ENCODE measurements around the gene KCNH1. TPM values are rescaled to one million over a fixed set of nuclear protein-coding genes. Genes with fewer than 3 reads are reported as not detected.

Gene KCNH1
- total and polyA plus RNA-seq, 2 experiments from 2014 or later = 0.03 to 0.17 TPM

DNA sequence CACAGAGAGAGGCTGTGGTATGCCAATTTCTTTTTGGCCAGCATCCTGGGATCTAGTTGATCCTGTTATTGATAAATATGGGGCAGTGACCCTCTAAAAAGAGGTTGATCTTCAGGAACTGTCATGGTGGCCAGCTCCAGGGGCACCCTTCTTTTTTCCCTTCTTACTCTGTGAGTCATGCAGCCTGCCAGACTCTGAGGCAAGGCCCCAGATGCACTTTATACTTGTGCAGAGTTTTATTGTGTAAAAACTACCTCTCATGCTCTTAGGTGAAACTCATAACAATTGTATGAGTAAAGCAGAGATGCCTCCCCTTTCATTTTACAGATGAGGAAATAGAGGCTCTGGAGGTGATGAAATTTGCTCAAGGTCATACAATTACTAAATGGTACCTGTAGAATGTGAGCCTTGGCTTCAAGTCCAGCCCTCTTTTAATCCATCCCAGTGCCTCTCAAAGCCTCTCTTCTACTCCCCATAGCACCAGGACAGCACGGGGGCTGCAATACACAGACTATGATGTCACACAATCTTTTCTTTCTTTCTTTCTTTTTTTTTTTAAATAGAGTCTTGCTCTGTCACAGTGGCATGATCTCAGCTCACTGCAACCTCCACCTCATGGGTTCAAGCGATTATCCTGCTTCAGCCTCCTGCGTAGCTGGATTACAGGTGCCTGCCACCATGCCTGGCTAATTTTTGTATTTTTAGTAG is 387.8 kb downstream of the KCNH1 start:
- H3K36me3 ChIP-seq (replicated peaks; ENCODE audit: insufficient read depth, low read depth) = no peaks in the 10 kb centered on the region
- no peak overlapping the region for H3K4me3 ChIP-seq
- DNase-seq (ENCODE audit: low spot score) = peak; percentile 7
- WGBS (ENCODE audit: low lambda C conversion rate, missing lambda C conversion rate) = 77% methylated on average over 3 of the region's 3 CpGs
- H4K20me1 ChIP-seq (ENCODE audit: insufficient read depth, poor library complexity, severe bottlenecking) = no peaks in the 10 kb centered on the region
- H3K4me2 ChIP-seq = no peak overlapping the region
- peaks cover 5% of the 10 kb centered on the region for H3K27me3 ChIP-seq
- TF ChIP-seq CTCF (IDR thresholded peaks at IDR 0.05; ENCODE audit: poor library complexity) = no peak
- TF ChIP-seq EZH2phosphoT487 (IDR thresholded peaks at IDR 0.05; ENCODE audit: low read depth, severe bottlenecking, unreplicated experiment) = no peak
- TF ChIP-seq EZH2 (IDR thresholded peaks at IDR 0.05; ENCODE audit: borderline replicate concordance) = no peak
- no peaks in the 10 kb centered on the region for H3K9me2 ChIP-seq (replicated peaks; ENCODE audit: insufficient read depth)
- H3K4me1 ChIP-seq (ENCODE audit: insufficient read depth) = no peaks in the 10 kb centered on the region
- no peak overlapping the region for H3K27ac ChIP-seq
- H3K79me2 ChIP-seq = no peaks in the 10 kb centered on the region
- no peak overlapping the region for H2AFZ ChIP-seq
- H3K9me3 ChIP-seq (ENCODE audit: low read depth) = no peaks in the 10 kb centered on the region

GRCh38 chr1:210743038-210743437 is 390.9 kb downstream of the KCNH1 start:
- Histone ChIP-seq H3K4me2 (no peak overlapping the region), H3K79me2 (no peaks in the 10 kb centered on the region), H3K4me3 (no peak overlapping the region), H3K36me3 (replicated peaks; ENCODE audit: insufficient read depth, low read depth) (no peaks in the 10 kb centered on the region), H3K9me2 (replicated peaks; ENCODE audit: insufficient read depth) (no peaks in the 10 kb centered on the region), H3K27ac (no peak overlapping the region), H3K4me1 (ENCODE audit: insufficient read depth) (no peaks in the 10 kb centered on the region), H3K27me3 (no peaks in the 10 kb centered on the region), H4K20me1 (ENCODE audit: insufficient read depth, poor library complexity, severe bottlenecking) (no peaks in the 10 kb centered on the region), H2AFZ (no peak overlapping the region), H3K9me3 (ENCODE audit: low read depth) (no peaks in the 10 kb centered on the region)
- TF ChIP-seq EZH2 (IDR thresholded peaks at IDR 0.05; ENCODE audit: borderline replicate concordance) (no peak), CTCF (IDR thresholded peaks at IDR 0.05; ENCODE audit: poor library complexity) (no peak), EZH2phosphoT487 (IDR thresholded peaks at IDR 0.05; ENCODE audit: low read depth, severe bottlenecking, unreplicated experiment) (no peak)
- WGBS (ENCODE audit: low lambda C conversion rate, missing lambda C conversion rate) = 72% methylated on average over 3 of the region's 3 CpGs
- DNase-seq (ENCODE audit: low spot score) = no peak

- Histone ChIP-seq H3K9me3 (ENCODE audit: low read depth) (no peaks in the 10 kb centered on the region), H4K20me1 (ENCODE audit: insufficient read depth, poor library complexity, severe bottlenecking) (no peaks in the 10 kb centered on the region), H3K36me3 (replicated peaks; ENCODE audit: insufficient read depth, low read depth) (no peaks in the 10 kb centered on the region), H2AFZ (no peak overlapping the region), H3K27ac (no peak overlapping the region), H3K79me2 (no peaks in the 10 kb centered on the region), H3K4me1 (ENCODE audit: insufficient read depth) (no peaks in the 10 kb centered on the region), H3K4me2 (no peak overlapping the region), H3K9me2 (replicated peaks; ENCODE audit: insufficient read depth) (no peaks in the 10 kb centered on the region), H3K4me3 (no peak overlapping the region), H3K27me3 (peaks cover 9% of the 10 kb centered on the region)
- DNase-seq (ENCODE audit: low spot score) = no peak
- TF ChIP-seq EZH2 (IDR thresholded peaks at IDR 0.05; ENCODE audit: borderline replicate concordance) (no peak), EZH2phosphoT487 (IDR thresholded peaks at IDR 0.05; ENCODE audit: low read depth, severe bottlenecking, unreplicated experiment) (no peak), CTCF (IDR thresholded peaks at IDR 0.05; ENCODE audit: poor library complexity) (no peak)
- WGBS (ENCODE audit: low lambda C conversion rate, missing lambda C conversion rate) = 87% methylated on average over 5 of the region's 5 CpGs
Observed at GRCh38 chr1:210741564-210741963, 392.4 kb downstream of the KCNH1 start.
